NCI-H1417 treated with DMSO at 0.1 percent for 48 hours (cell line): ENCODE results near the gene CD27.
A peak's percentile ranks its signal among the peaks of the same experiment; 100 is the strongest.
"Not testable (repeated sequence)": the region's sequence is repeated elsewhere in the genome, so short reads cannot be mapped to it uniquely, and the experiment has no call there.

Experiments
- DNase-seq: peaks from one replicate; lab custom pipeline; 2025; lab: John Stamatoyannopoulos, UW

Gene CD27

DNA sequence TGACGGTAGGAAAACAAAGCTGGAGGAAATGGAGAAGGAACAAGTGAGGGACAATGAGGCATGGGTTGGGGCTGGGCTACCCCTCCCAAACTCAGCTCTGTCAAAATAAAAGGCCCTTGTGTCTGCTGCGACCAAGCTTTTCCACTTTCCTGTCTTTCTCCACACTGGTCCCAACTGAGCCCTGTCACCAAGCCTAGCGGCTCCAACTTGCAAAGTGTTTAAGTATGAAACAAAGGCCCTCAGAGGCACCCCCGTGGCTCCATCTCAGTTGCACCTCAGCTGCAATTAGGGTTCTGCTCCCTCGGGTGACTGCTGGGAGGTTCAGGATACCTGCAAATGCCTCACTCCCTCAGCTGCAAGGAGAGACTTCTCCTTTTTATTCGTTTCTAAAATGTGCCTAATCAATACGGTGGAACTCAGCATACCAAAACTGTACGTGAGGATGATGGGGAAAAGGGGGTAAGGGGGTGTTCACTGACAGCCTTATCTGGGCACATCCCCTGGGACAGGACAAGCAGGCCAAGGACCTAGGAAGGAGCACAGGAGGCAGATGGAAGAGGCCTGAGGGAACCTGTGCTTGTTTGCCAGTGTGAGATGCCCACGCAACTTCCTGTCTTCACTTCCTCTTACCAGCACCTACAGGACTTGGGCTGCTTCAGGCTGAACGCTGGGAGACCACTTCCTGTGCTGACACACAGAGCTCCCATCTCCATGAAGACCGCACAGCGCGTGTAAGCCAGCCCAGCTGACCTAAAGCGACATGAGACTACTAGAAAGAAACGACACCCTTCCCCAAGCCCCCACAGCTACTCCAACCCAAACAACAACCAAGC, 16.9 kb downstream of the CD27 start:
- DNase-seq, result no peak

DNA sequence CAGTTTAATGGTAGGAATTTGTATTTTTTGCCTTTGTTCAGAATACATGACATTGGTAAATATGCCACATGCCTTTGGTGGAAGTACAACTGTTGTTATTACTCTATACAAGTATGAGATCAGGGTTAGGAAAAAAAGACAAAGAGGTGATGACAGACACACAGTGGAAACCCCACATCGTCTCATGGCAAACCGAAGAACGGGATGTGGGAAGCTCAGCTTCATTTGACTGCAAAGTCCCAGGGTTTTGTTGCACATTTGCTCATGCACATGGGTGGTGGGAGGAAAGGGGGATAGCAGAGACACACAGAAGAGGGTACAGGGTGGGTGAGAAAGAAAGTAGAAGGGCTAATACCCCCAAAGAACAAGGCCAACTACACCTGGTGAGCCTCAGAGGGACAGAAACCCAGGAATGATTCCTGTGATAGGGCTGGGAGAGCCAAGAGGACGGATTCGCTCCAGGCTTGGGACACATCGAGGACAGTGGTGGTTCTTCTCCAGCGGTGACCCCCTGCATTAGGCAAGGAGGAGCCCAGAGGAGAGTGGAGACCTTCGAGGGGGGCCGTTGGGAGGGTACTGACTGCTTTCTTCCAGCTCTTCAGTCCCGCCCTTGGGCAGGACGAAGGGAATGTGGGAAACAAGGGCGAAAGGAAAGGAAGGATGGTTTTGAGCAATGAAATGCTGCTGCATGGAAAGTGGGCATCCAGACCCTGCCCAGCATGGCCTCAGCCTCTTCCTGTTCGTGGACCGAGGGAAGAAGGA, 17.7 kb downstream of the CD27 start:
- no peak for DNase-seq

DNA sequence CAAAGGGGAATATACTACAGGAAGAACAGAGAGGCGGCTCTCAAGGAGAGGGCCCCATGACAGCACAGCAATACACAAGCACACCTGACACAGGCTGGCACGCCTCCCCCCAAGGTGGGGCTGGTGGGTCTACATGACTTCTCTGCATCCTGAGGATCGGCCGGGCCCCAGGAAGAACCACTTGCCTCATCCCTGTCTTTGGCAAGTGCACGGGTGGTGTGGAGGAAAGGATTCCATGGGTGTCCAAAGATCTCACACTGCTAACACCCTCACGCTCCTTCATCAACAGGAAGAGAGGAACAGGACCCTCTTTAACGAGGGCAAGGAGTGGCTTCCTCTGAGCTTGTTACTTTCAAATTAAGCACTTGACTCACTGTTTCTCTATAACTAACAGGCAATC, 18.5 kb downstream of the CD27 start:
- DNase-seq, result no peak

DNA sequence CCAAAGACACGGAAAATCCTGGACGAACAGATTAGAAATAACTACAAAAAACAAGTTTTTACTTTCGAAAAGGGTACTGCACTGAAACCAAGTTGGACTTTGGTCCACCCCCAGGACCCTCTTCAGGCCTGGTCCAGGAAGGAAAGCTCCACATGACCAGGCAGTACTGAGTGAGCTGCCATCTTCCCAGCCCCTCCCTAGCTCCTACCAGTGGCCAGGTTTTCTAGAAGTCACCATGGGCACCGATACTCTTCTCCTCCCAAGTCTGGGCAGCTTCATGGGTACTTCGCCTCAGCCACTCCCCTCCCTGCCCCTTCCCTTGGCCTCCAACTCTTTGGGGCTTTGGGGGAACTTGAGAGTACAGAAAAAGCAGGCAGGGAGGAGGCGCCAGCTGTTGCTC, 19.1 kb downstream of the CD27 start:
- no peak for DNase-seq

DNA sequence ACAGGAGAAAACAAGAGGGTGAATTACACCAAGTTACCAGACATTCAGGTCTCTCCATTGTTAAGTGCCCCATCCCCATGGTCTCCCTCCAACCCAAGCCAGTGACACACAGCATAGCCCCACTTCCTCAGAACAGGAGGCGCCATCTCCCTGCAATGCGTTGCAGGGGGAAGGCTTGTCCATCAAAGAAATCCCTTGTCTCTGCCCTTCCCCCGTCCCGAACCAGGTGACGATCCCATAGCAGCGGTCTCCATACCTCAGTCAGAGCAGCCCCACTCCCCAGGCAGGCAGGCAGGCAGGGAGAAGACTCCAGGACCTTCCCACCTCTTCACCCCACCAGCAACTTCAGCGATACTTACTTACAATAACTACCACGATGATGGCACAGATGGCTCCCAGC, 19.8 kb downstream of the CD27 start:
- no peak for DNase-seq

DNA sequence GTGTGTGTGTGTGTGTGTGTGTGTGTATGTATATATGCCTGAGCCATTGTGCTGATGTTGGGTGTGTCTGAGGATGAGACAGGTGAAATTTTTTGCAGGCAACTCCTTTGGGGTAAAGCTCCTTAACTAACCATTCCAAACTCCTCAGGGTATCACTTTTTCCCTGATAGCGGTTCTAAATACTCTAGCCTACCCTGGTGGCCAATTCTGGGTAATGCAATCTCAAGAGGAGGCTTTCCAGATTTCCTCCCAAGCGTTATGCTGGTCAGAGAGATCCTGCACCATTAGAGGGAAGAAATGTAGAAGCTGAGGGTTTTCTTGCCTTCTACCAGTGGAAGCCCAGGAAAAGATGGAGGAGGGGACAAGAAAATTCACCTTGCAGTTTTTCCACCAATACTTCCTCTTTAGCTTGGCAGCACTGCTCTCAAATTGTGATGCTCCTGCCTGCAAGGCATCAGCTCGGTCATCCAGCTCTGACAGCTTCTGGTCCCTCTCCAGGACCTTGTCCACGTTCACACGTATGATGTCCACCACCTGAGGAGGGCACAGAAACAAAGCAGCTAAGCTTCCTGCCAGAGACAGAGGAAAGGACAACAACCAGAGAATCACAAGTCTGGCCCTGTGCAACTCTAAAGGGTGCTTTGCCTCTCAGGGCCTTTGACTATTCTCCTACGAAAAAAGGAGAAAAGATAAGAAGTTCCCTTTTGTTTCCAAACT, 20.9 kb downstream of the CD27 start:
- no peak for DNase-seq

DNA sequence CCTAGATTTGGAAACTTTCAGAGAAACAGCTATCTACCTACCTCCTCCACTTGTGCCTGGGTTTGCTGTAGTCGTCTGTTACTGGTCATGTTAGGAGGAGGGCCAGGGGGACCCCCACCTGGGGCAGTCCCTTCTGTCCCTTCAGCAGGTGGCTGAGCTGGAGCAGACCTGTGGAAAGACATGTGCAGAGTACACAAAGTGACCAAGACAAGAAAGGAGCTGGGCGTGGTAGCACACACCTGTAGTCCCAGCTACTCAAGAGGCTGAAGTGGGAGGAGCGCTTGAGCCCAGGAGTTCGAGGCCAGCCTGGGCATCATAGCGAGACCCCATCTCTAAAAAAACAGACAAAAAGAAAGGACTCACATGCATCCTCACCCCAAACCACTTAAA, 21.4 kb downstream of the CD27 start:
- DNase-seq, result no peak

DNA sequence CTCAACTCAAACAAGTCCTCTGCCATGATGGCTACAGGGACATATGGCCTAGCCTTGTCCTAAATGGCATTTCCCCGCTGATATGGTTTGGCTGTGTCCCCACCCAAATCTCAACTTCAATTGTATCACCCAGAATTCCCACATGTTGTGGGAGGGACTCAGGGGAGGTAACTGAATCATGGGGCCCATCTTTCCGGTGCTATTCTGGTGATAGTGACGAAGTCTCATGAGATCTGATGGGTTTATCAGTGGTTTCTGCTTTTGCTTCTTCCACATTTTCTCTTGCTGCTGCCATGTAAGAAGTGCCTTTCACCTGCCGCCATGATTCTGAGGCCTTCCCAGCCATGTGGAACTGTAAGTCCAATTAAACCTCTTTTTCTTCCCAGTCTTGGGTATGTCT, 22.0 kb downstream of the CD27 start:
- not testable (repeated sequence) for DNase-seq

DNA sequence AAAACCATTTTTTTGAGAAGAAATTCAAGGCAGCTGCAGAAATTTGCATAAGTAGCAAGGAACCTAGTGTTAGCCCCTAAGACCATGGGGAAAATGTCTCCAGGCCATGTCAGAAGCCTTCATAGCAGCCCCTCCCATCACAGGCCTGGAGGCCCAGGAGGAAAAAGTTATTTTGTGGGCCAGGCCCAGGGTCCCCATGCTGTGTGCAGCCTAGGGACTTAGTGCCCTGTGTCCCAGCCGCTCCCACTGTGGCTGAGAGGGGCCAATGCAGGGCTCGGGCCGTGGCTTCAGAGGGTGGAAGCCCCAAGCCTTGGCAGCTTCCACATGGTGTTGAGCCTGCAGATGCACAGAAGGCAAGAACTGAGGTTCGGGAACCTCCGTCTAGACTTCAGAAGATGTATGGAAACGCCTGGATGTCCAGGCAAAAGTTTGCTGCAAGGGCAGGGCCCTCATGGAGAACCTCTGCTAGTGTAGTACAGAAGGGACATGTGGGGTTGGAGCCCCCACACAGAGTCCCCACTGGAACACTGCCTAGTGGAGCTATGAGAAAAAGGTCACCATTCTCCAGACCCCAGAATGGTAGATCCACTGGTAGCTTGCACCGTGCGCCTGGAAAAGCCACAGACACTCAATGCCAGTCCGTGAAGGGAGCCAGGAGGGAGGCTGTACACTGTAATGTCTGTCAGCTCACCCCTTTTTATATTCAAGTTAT, 23.0 kb downstream of the CD27 start:
- not testable (repeated sequence) for DNase-seq

DNA sequence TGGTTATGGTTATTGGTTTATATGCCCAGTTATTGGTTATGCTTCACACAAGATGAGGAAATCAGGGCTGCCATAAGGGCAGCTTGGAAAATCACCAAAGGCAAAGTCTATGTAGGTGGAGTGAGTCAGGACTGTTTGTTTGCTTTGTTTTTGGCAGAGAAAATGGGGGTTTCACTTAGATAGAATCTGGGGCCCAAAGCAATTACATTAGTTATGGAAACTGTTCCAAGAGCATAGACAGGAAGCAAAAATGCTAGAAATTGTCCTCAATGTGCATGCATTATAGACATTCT, 23.5 kb downstream of the CD27 start:
- no peak for DNase-seq

DNA sequence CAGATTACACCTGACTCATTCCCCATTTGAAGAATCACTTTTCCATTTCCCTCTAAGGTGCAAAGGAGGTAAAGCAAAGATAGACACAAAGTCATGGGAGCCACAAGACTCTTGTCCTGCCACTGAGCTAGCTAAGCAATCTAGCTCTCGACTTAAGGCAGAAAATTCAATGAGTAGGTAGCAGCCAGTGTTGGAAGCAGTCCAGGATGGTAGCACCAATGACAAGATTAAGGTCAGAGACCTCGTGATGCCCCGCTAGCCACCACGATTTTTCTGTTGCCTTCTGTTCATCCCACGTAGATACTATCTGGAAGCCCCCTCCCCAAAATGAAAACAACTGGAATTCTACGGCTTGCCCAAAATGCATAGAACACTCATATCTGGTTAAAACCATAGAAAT, 24.3 kb downstream of the CD27 start:
- DNase-seq, result no peak

DNA sequence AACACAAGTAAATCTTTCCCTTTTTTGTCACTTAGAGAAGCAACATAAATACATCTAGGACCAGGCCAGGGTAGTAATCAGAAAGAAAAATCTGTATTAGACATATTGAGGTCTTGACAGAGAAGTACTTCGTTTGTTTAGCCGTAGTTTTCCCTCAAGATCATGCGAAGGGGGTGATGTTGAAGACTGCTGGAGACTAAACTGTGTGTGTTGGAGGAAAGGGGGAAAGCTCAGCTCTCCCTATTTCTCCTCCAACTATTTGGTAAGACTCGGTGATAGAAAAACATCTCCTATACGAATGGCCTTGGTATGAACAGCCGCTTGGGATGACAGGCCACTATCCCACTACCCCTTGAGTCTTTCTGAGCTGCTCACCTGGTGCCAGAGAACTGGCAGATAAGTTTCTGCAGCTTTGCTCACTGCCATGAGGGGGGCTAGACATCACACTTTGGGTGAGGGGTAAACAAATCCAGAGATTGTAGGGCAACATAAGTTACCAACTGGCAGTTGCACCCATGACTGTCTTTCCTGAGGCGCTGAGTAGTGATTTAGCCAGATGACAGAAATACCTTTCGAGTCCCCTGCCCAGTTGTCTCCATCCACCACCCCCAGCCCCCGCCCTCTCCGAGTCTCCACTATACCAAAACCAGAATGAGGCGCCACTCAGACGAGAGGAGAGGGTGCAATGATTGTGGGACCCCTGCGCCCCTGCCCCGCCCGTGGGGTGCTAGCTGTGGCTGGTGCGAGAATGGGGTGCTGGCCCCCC, 25.0 kb downstream of the CD27 start:
- no peak for DNase-seq

DNA sequence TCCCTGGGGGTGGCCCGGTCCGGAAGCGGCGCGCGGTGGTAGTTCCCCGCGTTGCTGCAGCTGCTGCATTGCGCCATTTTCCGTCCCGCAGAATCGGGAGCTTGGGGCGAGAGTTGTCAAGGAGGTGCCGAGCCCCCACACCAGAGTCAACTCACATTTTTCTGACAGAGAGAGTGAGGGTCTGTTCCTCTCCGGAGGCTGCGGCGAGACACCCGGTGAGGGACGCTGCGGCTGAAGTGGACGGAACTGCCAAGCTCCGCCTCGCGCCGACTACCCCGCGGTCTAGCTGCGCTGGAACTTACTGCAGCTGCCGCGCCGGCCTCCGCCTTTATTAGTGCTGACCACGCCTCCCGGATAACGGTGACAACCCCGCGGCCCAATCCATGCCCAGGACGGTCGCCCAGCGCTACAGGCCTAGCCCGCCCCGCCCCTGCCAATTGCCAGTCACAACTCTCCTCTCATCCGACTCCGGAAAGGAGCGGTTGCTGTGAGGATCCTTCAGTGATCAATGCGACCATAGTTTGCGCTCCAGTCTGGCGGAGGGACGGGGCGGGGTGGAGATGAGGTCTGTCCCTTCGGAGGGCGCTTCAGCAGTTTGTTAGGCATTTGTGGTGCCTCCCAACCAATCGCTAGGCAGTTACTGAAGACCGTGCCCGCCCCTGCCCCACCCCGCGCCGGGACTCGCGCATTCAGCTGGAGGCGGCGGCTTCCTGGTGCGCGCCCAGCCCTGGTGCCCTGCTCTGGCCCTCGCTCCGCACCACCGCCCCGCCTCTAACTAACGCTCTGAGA, 25.8 kb downstream of the CD27 start, which contains the start of gene VAMP1:
Gene VAMP1, minus strand, starts transcription at position 303 of the 789 bp plus-strand sequence. Its CDS starts 146 bp downstream, at position 157.
- DNase-seq, result peak; percentile 94

DNA sequence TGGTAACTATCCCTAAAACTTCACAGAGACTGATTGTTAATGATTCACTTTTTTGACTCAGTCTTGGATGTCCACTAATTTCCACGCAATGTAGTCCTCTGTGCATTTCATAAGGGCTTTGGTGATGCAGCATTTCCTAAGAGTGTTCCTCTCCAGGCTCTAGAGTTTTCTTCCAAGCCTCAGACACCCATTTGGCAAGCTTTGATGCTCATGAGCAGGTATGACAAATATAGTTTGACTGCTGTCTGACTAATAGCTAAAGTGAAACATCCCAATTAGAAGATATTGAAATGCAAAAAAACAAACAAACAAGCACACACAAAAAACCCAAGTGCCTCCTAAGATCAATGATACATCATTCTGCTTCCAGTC, 27.2 kb downstream of the CD27 start:
- DNase-seq, result no peak

DNA sequence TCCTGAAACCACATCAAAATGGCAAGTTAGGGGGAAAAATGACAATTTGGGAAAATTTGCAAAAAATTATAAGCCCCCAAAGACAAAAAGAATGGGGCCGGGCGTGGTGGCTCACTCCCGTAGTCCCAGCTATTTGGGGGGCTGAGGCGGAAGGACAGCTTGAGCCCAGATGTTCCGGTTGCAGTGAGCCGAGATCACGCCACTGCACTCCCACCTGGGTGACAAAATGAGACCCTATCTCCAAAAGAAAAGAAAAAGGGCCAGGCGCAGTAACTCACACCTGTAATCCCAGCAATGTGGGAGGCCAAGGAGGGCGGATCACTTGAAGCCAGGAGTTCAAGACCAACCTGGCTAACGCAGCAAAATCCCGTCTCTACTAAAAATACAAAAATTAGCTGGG, 27.7 kb downstream of the CD27 start:
- DNase-seq, result no peak

DNA sequence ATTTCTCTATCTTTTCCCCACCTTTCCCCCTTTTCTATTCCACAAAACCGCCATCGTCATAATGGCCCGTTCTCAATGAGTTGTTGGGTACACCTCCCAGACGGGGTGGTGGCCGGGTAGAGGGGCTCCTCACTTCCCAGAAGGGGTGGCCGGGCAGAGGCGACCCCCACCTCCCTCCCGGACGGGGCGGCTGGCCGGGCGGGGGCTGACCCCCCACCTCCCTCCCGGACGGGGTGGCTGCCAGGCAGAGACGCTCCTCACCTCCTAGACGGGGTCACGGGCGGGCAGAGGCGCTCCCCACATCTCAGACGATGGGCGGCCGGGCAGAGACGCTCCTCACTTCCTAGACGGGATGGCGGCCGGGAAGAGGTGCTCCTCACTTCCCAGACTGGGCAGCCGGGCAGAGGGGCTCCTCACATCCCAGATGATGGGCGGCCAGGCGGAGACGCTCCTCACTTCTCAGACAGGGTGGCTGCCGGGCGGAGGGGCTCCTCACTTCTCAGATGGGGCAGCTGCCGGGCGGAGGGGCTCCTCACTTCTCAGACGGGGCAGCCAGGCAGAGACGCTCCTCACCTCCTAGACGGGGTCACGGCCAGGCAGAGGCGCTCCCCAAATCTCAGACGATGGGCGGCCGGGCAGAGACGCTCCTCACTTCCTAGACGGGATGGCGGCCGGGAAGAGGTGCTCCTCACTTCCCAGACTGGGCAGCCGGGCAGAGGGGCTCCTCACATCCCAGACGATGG, 30.6 kb downstream of the CD27 start:
- not testable (repeated sequence) for DNase-seq

DNA sequence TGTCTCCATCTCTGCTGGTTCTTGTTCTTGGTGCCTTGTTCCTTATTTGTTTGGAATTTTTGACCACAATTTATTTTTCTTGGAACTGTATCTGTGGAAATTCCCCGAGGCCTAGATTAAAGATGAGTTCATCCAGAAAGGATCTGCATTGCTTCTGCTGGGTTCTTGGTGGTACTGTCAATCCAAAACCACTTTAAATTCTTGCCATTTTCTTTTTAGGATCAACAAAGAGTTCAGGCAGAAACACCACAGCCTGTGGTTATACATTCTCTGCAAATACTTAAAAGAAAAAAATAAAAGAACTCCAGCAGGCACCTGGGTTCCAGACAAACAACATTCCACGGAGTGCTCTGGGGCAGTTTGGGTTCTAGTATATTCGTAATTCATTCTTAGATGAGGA, 31.7 kb downstream of the CD27 start:
- DNase-seq, result no peak

DNA sequence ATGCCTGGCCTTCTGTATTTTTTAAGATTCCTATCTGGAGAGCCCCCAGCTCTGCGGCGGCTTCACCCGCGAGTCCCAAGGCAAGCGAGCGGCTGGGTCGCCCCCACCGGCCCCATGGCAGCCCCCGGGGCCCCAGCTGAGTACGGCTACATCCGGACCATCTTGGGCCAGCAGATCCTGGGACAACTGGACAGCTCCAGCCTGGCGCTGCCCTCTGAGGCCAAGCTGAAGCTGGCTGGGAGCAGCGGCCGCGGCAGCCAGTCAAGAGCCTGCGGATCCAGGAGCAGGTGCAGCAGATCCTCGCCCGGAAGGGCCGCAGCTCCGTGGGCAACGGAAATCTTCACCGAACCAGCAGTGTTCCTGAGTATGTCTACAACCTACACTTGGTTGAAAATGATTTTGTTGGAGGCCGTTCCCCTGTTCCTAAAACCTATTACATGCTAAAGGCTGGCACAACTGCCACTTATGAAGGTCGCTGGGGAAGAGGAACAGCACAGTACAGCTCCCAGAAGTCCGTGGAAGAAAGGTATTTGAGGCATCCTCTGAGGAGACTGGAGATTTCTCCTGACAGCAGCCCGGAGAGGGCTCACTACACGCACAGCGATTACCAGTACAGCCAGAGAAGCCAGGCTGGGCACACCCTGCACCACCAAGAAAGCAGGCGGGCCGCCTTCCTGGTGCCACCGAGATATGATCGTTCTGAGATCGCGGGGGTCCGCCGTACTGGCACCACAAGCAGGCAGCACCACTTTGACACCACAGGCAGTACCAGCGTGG, 33.0 kb downstream of the CD27 start:
- DNase-seq, result not testable (repeated sequence)

DNA sequence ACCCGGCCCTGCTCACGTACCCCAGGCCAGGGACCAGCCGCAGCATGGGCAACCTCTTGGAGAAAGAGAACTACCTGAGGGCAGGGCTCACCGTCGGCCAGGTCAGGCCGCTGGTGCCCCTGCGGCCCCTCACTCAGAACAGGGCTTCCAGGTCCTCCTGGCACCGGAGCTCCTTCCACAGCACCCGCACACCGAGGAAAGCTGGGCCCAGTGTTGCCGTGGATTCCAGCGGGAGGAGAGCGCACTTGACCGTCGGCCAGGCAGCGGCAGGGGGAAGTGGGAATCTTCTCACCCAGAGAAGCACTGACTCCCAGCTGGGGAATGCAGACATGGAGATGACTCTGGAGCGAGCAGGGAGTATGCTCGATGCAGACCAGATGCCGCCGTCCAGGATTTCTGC, 33.7 kb downstream of the CD27 start:
- DNase-seq, result no peak
